ENCODE results near the gene C1orf232. TPM values are rescaled to one million over a fixed set of nuclear protein-coding genes. Genes with fewer than 3 reads are reported as not detected.

The C1orf232 gene
- total RNA-seq, 1 experiment from 2014 or later: not detected

GRCh38 chr1:26177182-26177684 is 8.5 kb upstream of the C1orf232 start, which contains the start of gene CNKSR1:
Gene CNKSR1, plus strand, starts transcription at chr1:26177491. Its CDS starts 57 bp downstream, at chr1:26177548.
- no peak for DNase-seq (ENCODE audit: low spot score)

GRCh38 chr1:26175346-26175745 is 6.6 kb upstream of the C1orf232 start:
- DNase-seq (ENCODE audit: low spot score): no peak

- DNase-seq (ENCODE audit: low spot score): no peak
Measured at GRCh38 chr1:26171084-26172072, 2.6 kb upstream of the C1orf232 start, which contains the start of gene ZNF593OS. Gene ZNF593OS, minus strand, starts transcription at chr1:26171832. Its CDS starts 171 bp downstream, at chr1:26171661.

- DNase-seq (ENCODE audit: low spot score): no peak
Measured at GRCh38 chr1:26170472-26170821, 1.7 kb upstream of the C1orf232 start.

GRCh38 chr1:26169669-26170471 is 1.1 kb upstream of the C1orf232 start, which contains the start of gene ZNF593:
Gene ZNF593, plus strand, starts transcription at chr1:26169908. Its CDS starts 76 bp downstream, at chr1:26169984.
- DNase-seq (ENCODE audit: low spot score): peak; percentile 68

- no peak for DNase-seq (ENCODE audit: low spot score)
Measured at GRCh38 chr1:26169198-26169554, 413 bp upstream of the C1orf232 start.

- DNase-seq (ENCODE audit: low spot score): no peak
Measured at GRCh38 chr1:26166719-26167281, 2.0 kb downstream of the C1orf232 start.

- no peak for DNase-seq (ENCODE audit: low spot score)
Measured at GRCh38 chr1:26164861-26165842, 3.6 kb downstream of the C1orf232 start.

GRCh38 chr1:26164036-26164860 is 4.5 kb downstream of the C1orf232 start:
- DNase-seq (ENCODE audit: low spot score): no peak

- DNase-seq (ENCODE audit: low spot score): no peak
Measured at GRCh38 chr1:26163684-26164035, 5.1 kb downstream of the C1orf232 start.

GRCh38 chr1:26162220-26162709 is 6.5 kb downstream of the C1orf232 start:
- no peak for DNase-seq (ENCODE audit: low spot score)

GRCh38 chr1:26161415-26162219 is 7.1 kb downstream of the C1orf232 start:
- DNase-seq (ENCODE audit: low spot score): no peak

- no peak for DNase-seq (ENCODE audit: low spot score)
Measured at GRCh38 chr1:26160527-26161414, 8.0 kb downstream of the C1orf232 start.

- DNase-seq (ENCODE audit: low spot score): no peak
Measured at GRCh38 chr1:26159743-26160039, 9.1 kb downstream of the C1orf232 start.

- no peak for DNase-seq (ENCODE audit: low spot score)
Measured at GRCh38 chr1:26158908-26159742, 9.6 kb downstream of the C1orf232 start, which contains the start of gene FAM110D. Gene FAM110D, plus strand, starts transcription at chr1:26159079. Its CDS starts 2,213 bp downstream, at chr1:26161292.

GRCh38 chr1:26158271-26158907 is 10.4 kb downstream of the C1orf232 start:
- no peak for DNase-seq (ENCODE audit: low spot score)

All from A172 (cell line).